NB4 (cell line): ENCODE data around the gene CYSRT1.

ENCODE experiments used
- DNase-seq: peaks from one replicate; pipeline ENCODE4 v3.0.0; 2010; ENCODE audit warnings: low read depth
- H3K4me3 ChIP-seq: one replicate; pipeline ENCODE4 v1.5.1; 2011; ENCODE audit warnings: mild to moderate bottlenecking, low read depth, low read length, moderate library complexity
- CTCF ChIP-seq: IDR thresholded peaks from one replicate; pipeline ENCODE4 v1.5.1; 2012; ENCODE audit warnings: low read depth, low read length
- MAX ChIP-seq: IDR thresholded peaks from 2 replicates; pipeline ENCODE4 v1.6.1; 2011; ENCODE audit warnings: low read depth, low read length
- MYC ChIP-seq: IDR thresholded peaks from 2 replicates; pipeline ENCODE4 v1.6.1; 2011; ENCODE audit warnings: low read depth, low read length
- POLR2A ChIP-seq: IDR thresholded peaks from 2 replicates; pipeline ENCODE4 v1.6.1; 2011; ENCODE audit warnings: mild to moderate bottlenecking; ENCODE audit not compliant: insufficient read length; ENCODE audit errors: extremely low read depth

CYSRT1 gene

GRCh38 chr9:137226338-137227053 lies 1.5 kb downstream of the CYSRT1 start:
- TF ChIP-seq CTCF (no peak), POLR2A (no peak), MAX (no peak)
- DNase-seq = no peak

GRCh38 chr9:137227054-137227852 lies 2.3 kb downstream of the CYSRT1 start, which contains the start of gene RNF224:
TSS of gene RNF224 (plus strand) at chr9:137227502. CDS start at chr9:137228336, 834 bp downstream.
- DNase-seq = peak; percentile 80

More at GRCh38 chr9:137226338-137227053, 1.5 kb downstream of the CYSRT1 start:
- no peak overlapping the region for H3K4me3 ChIP-seq

GRCh38 chr9:137227853-137228505 lies 3.0 kb downstream of the CYSRT1 start:
- no peak for TF ChIP-seq CTCF
- TF ChIP-seq MAX = no peak
- TF ChIP-seq POLR2A = no peak
- no peak for TF ChIP-seq MYC
- DNase-seq = no peak
- H3K4me3 ChIP-seq = no peak overlapping the region

More at GRCh38 chr9:137227054-137227852, 2.3 kb downstream of the CYSRT1 start, which contains the start of gene RNF224:
- H3K4me3 ChIP-seq = no peak within 1 kb of the TSS
- TF ChIP-seq MAX (peak; percentile 87), POLR2A (no peak), MYC (0 out of 2 replicates have a peak, but pooled peaks have one; percentile 51), CTCF (peak; percentile 76)

GRCh38 chr9:137228506-137228967 lies 3.6 kb downstream of the CYSRT1 start:
- no peak overlapping the region for H3K4me3 ChIP-seq
- no peak for TF ChIP-seq POLR2A
- TF ChIP-seq MYC = no peak
- no peak for TF ChIP-seq MAX
- TF ChIP-seq CTCF = no peak
- no peak for DNase-seq

- DNase-seq = no peak
- H3K4me3 ChIP-seq = no peak overlapping the region
Observed at GRCh38 chr9:137228968-137229896, 4.3 kb downstream of the CYSRT1 start.

More at GRCh38 chr9:137228968-137229896, 4.3 kb downstream of the CYSRT1 start:
- no peak for TF ChIP-seq POLR2A
- no peak for TF ChIP-seq MAX
- TF ChIP-seq CTCF = no peak
- TF ChIP-seq MYC = no peak
